GM23338 (cell line): ENCODE measurements around the gene LUZP2. TPM values are rescaled to one million over a fixed set of nuclear protein-coding genes. Genes with fewer than 3 reads are reported as not detected.
"Not testable (repeated sequence)": the region's sequence is repeated elsewhere in the genome, so short reads cannot be mapped to it uniquely, and the experiment has no call there.

ENCODE experiments used
- ATAC-seq: fragments of 200-7000 bp; cut with Tn5 transposase; 3 replicates; pipeline ENCODE4 v1.9.1; 2020
- DNase-seq: peaks from one replicate; pipeline ENCODE4 v3.0.0-alpha.2; 2015; ENCODE audit warnings: low spot score
- H2AFZ ChIP-seq: fragments of 200-600 bp; sonication (generic); 2 replicates; pipeline ENCODE4 v1.8.0; 2016; ENCODE audit warnings: antibody characterized with exemption, mild to moderate bottlenecking, moderate library complexity
- H3F3A ChIP-seq: fragments of 200-600 bp; sonication (generic); replicated peaks from 2 replicates; pipeline ENCODE4 v1.8.0; 2017; ENCODE audit warnings: antibody characterized with exemption, mixed run types, low read depth
- H3K27ac ChIP-seq: fragments of 200-600 bp; sonication (generic); 2 replicates; pipeline ENCODE4 v1.6.1; 2016; ENCODE audit warnings: low read depth
- H3K27me3 ChIP-seq: fragments of 200-600 bp; sonication (generic); 2 replicates; pipeline ENCODE4 v1.8.0; 2016; ENCODE audit warnings: mild to moderate bottlenecking, mixed run types, moderate library complexity; ENCODE audit not compliant: insufficient read depth
- H3K36me3 ChIP-seq: fragments of 200-600 bp; sonication (generic); 2 replicates; pipeline ENCODE4 v1.8.0; 2016; ENCODE audit warnings: mild to moderate bottlenecking; ENCODE audit not compliant: insufficient read depth
- H3K4me1 ChIP-seq: fragments of 200-600 bp; sonication (generic); 2 replicates; pipeline ENCODE4 v1.8.0; 2016; ENCODE audit warnings: mild to moderate bottlenecking, moderate library complexity; ENCODE audit not compliant: insufficient read depth
- H3K4me2 ChIP-seq: fragments of 200-600 bp; sonication (generic); 2 replicates; pipeline ENCODE4 v1.7.1; 2017; ENCODE audit warnings: mixed run types
- H3K4me3 ChIP-seq: fragments of 200-600 bp; sonication (generic); 2 replicates; pipeline ENCODE4 v1.6.1; 2016; ENCODE audit warnings: mixed run types
- H3K79me2 ChIP-seq: fragments of 200-600 bp; sonication (generic); replicated peaks from 2 replicates; pipeline ENCODE4 v1.8.0; 2017; ENCODE audit warnings: mild to moderate bottlenecking; ENCODE audit not compliant: insufficient read depth
- H3K9me2 ChIP-seq: fragments of 200-600 bp; sonication (generic); 2 replicates; pipeline ENCODE4 v1.8.0; 2017; ENCODE audit not compliant: insufficient read depth
- H4K20me1 ChIP-seq: fragments of 200-600 bp; sonication (generic); replicated peaks from 2 replicates; pipeline ENCODE4 v1.8.0; 2017; ENCODE audit warnings: mild to moderate bottlenecking; ENCODE audit not compliant: insufficient read depth
- H3K27ac Mint-ChIP-seq: 2 replicates; pipeline ENCODE4 v1.8.0; 2020; ENCODE audit warnings: inconsistent platforms, mild to moderate bottlenecking, moderate library complexity, mixed read lengths
- H3K27me3 Mint-ChIP-seq: 3 replicates; pipeline ENCODE4 v1.8.0; 2022; ENCODE audit warnings: low read depth, mild to moderate bottlenecking, moderate library complexity, mixed read lengths, inconsistent platforms; ENCODE audit not compliant: insufficient read depth, poor library complexity
- H3K36me3 Mint-ChIP-seq: 3 replicates; pipeline ENCODE4 v1.8.0; 2021; ENCODE audit warnings: low read depth, mild to moderate bottlenecking, inconsistent platforms, moderate library complexity, mixed read lengths
- H3K4me1 Mint-ChIP-seq: 3 replicates; pipeline ENCODE4 v1.8.0; 2020; ENCODE audit warnings: mild to moderate bottlenecking, inconsistent platforms, mixed read lengths
- H3K4me3 Mint-ChIP-seq: 3 replicates; pipeline ENCODE4 v1.8.0; 2021; ENCODE audit warnings: moderate library complexity, mild to moderate bottlenecking, inconsistent platforms, mixed read lengths
- H3K9me3 Mint-ChIP-seq: 3 replicates; pipeline ENCODE4 v1.8.0; 2020; ENCODE audit warnings: moderate library complexity, mild to moderate bottlenecking, inconsistent platforms, mixed read lengths
- EZH2phosphoT487 ChIP-seq: fragments of 200-600 bp; sonication (generic); IDR thresholded peaks from one replicate; pipeline ENCODE4 v1.8.1; 2018; ENCODE audit warnings: antibody characterized with exemption; ENCODE audit not compliant: unreplicated experiment
- POLR2AphosphoS5 ChIP-seq: IDR thresholded peaks from 2 replicates; pipeline ENCODE4 v1.6.1; 2016; ENCODE audit warnings: antibody characterized with exemption, low read depth
- REST ChIP-seq: IDR thresholded peaks from one replicate; pipeline ENCODE4 v1.6.1; 2018; ENCODE audit warnings: antibody characterized with exemption; ENCODE audit not compliant: unreplicated experiment
- ZNF462 ChIP-seq: fragments of 250-450 bp; sonication (Bioruptor Pico); IDR thresholded peaks from 2 replicates; pipeline ENCODE4 v1.5.0; 2020; ENCODE audit warnings: mild to moderate bottlenecking, moderate library complexity
- polyA plus RNA-seq: library from polyadenylated mRNA; unstranded; fragments of >200 nt; fragmentation: Nextera tagmentation; extraction: Ambion mirVana; gene quantifications from 2 replicates; pipeline ENCODE4 v1.2.1, GENCODE V29; 2016
- total RNA-seq: library from RNA; depleted of rRNA; stranded (reverse); fragments of >200 nt; shearing (Covaris generic); gene quantifications from 2 replicates; pipeline ENCODE4 v1.2.3, GENCODE V29; 2014

LUZP2 gene
- total and polyA plus RNA-seq, 2 experiments from 2014 or later = 2.0 to 9.2 TPM

GRCh38 chr11:24890426-24890825 is 393.6 kb downstream of the LUZP2 start (continued):
- TF ChIP-seq ZNF462 (CRISPR knock-in tag) = no peak
- no peak for TF ChIP-seq REST
- TF ChIP-seq EZH2phosphoT487 = no peak
- no peak for TF ChIP-seq POLR2AphosphoS5

- H3K4me1 ChIP-seq, H3K9me2 ChIP-seq, H3K36me3 Mint-ChIP-seq, H4K20me1 ChIP-seq, H3K27me3 Mint-ChIP-seq, H3K27ac ChIP-seq, H3K27ac Mint-ChIP-seq, DNase-seq, H3K36me3 ChIP-seq, ATAC-seq, H3K4me3 ChIP-seq, H3F3A ChIP-seq, H3K27me3 ChIP-seq, H3K4me3 Mint-ChIP-seq, H3K4me2 ChIP-seq, H3K79me2 ChIP-seq, H3K9me3 Mint-ChIP-seq, H3K4me1 Mint-ChIP-seq: not testable (repeated sequence)
- H2AFZ ChIP-seq = 0 out of 2 replicates have a peak overlapping the region, but pooled peaks have one; percentile 23
Measured at GRCh38 chr11:24891845-24892492, 395.1 kb downstream of the LUZP2 start.
